Activated B cell treated with CpG ODN at 0.5 μM for 24 hours (primary cell): ENCODE results near the gene PCDHGA1. TPM values are rescaled to one million over a fixed set of nuclear protein-coding genes. Genes with fewer than 3 reads are reported as not detected.

Experiments
- ATAC-seq: fragments of 200-7000 bp; cut with Tn5 transposase; one replicate; pipeline ENCODE4 v1.10.0; 2021; ENCODE audit warnings: low read depth, mild to moderate bottlenecking, moderate library complexity
- CTCF ChIA-PET: fragments of 350-600 bp; sonication (Branson Sonifier 250); formaldehyde crosslinking; loops from one replicate; lab custom pipeline; 2021; ENCODE audit warnings: antibody characterized with exemption; lab: Charles Lee
- POLR2A ChIA-PET: fragments of 350-600 bp; sonication (Branson Sonifier 250); formaldehyde crosslinking; loops from one replicate; lab custom pipeline; 2021; ENCODE audit warnings: antibody characterized with exemption; lab: Charles Lee
- DNase-seq: peaks from one replicate; pipeline ENCODE4 v3.0.0; 2022
- H3K27ac Mint-ChIP-seq: one replicate; pipeline ENCODE4 v1.8.0; 2020; ENCODE audit warnings: mixed read lengths
- H3K27me3 Mint-ChIP-seq: one replicate; pipeline ENCODE4 v1.8.0; 2021; ENCODE audit warnings: mixed read lengths
- H3K36me3 Mint-ChIP-seq: one replicate; pipeline ENCODE4 v1.8.0; 2021; ENCODE audit warnings: low read depth, mixed read lengths
- H3K4me1 Mint-ChIP-seq: one replicate; pipeline ENCODE4 v1.8.0; 2021; ENCODE audit warnings: mixed read lengths
- H3K4me3 Mint-ChIP-seq: one replicate; pipeline ENCODE4 v1.8.0; 2020; ENCODE audit warnings: mild to moderate bottlenecking, mixed read lengths
- H3K9me3 Mint-ChIP-seq: one replicate; pipeline ENCODE4 v1.8.0; 2020; ENCODE audit warnings: mixed read lengths
- intact Hi-C: fragments of 100-400 bp; cut with micrococcal nuclease; formaldehyde crosslinking; loops from one replicate; pipeline ENCODE4 v1.15.1; 2024
- total RNA-seq: library from RNA; stranded (reverse); gene quantifications from 2 replicates; pipeline ENCODE4 v1.2.3, GENCODE V29; 2022
- TF ChIP-seq, protein P1 (sequence below): fragments of 200-600 bp; IDR thresholded peaks from one replicate; pipeline ENCODE4 v1.8.0; 2022; ENCODE audit warnings: antibody characterized with exemption, mild to moderate bottlenecking

PCDHGA1 gene
- total RNA-seq, 1 donor from 2014 or later: 0.29 TPM

DNA sequence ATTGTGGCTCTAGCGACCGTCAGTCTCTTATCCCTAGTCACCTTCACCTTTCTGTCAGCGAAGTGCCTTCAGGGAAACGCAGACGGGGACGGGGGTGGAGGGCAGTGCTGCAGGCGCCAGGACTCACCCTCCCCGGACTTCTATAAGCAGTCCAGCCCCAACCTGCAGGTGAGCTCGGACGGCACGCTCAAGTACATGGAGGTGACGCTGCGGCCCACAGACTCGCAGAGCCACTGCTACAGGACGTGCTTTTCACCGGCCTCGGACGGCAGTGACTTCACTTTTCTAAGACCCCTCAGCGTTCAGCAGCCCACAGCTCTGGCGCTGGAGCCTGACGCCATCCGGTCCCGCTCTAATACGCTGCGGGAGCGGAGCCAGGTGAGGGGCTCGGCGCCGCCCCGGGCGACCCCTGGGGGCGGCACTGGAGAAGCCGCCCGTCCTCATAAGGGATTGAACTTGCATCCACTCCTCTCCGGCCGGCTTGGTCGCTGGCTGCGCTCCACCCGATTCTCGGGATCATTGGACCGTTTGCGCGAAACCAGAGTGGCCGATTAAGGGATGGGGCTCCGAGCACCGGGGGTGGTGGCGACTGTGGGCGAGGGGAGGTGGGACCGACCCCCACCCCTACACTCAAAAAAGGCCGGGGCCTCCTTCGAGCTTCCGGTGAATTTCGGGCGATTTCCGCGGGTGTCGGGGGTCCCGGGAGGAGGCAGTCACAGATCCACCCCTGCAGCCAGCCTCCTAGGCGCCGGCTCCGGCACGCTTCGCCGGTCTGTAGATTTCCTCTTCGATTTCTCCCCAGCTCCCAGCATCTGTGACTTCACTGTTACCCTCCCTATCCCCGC lies 161.2 kb downstream of the PCDHGA1 start:
- TF ChIP-seq, protein P1, sequence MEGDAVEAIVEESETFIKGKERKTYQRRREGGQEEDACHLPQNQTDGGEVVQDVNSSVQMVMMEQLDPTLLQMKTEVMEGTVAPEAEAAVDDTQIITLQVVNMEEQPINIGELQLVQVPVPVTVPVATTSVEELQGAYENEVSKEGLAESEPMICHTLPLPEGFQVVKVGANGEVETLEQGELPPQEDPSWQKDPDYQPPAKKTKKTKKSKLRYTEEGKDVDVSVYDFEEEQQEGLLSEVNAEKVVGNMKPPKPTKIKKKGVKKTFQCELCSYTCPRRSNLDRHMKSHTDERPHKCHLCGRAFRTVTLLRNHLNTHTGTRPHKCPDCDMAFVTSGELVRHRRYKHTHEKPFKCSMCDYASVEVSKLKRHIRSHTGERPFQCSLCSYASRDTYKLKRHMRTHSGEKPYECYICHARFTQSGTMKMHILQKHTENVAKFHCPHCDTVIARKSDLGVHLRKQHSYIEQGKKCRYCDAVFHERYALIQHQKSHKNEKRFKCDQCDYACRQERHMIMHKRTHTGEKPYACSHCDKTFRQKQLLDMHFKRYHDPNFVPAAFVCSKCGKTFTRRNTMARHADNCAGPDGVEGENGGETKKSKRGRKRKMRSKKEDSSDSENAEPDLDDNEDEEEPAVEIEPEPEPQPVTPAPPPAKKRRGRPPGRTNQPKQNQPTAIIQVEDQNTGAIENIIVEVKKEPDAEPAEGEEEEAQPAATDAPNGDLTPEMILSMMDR: no peak
- POLR2A ChIA-PET: interaction anchor here (1.4 to 2.9 kb wide), 2 partner anchors 19 to 21 kb away, joined by 4 to 9 read pairs; no protein-coding TSS in a partner anchor
- H3K9me3 Mint-ChIP-seq: no peaks in the 10 kb centered on the region
- intact Hi-C loops: loop anchor here (1.0 to 2.0 kb wide), 4 partner anchors 7 to 21 kb away; no protein-coding TSS in a partner anchor
- no peak overlapping the region for H3K27ac Mint-ChIP-seq
- peaks cover 18% of the 10 kb centered on the region for H3K4me1 Mint-ChIP-seq
- H3K4me3 Mint-ChIP-seq: peak overlapping the region; percentile 81
- no peaks in the 10 kb centered on the region for H3K36me3 Mint-ChIP-seq
- ATAC-seq (peak; percentile 30), DNase-seq (no peak)
- H3K27me3 Mint-ChIP-seq: peaks cover 44% of the 10 kb centered on the region
- CTCF ChIA-PET: interaction anchor here (0.6 kb wide), 1 partner anchor 42 kb away, joined by 4 read pairs; no protein-coding TSS in a partner anchor

DNA sequence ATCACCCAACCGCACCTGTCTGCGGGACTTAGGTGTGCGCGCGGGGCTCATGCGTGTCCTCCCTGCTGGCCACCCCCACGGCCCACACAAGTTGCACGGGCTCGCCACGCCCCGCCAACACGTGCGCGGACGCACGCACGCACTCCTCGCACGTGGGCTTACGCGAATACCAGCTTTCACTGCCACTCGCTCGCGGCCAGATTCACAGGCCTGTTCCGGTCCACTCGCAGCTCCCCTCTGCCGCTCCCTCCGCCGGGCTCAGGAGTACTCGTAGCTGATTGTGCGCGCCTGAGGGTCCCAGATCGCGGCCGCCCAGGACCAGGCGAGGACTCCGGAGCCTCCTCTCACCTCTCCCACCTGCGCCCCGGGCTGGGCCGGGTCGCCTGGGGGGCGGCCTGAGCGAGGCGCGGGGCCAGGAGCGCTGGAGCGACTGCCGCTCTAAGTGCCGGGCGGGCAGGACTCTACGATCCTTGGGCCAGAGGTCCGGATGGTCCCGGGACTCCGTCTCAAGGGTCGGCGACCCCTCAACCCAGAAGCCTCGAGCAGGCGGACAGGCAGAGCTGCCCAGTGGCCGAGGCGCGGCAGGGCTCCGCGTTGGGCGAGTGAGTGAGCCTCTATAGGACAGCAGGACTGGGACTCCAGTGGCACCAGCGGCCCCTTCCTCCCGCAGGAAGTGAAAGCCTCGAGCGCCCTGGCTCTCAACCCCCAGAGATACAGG lies 162.0 kb downstream of the PCDHGA1 start:
- intact Hi-C loops: loop anchor here (1.0 to 2.0 kb wide), 4 partner anchors 8 to 20 kb away; no protein-coding TSS in a partner anchor
- POLR2A ChIA-PET: interaction anchor here (0.6 to 2.9 kb wide), 5 partner anchors 16 to 30 kb away, joined by 3 to 9 read pairs (median 4); no protein-coding TSS in a partner anchor
- ATAC-seq (peak; percentile 70), DNase-seq (no peak)
- Mint-ChIP-seq H3K36me3 (no peaks in the 10 kb centered on the region), H3K27me3 (peaks cover 38% of the 10 kb centered on the region), H3K4me3 (peak overlapping the region; percentile 81), H3K4me1 (peaks cover 18% of the 10 kb centered on the region), H3K27ac (no peak overlapping the region), H3K9me3 (no peaks in the 10 kb centered on the region)
- CTCF ChIA-PET: interaction anchor here (0.6 to 1.1 kb wide), 3 partner anchors 20 to 72 kb away, joined by 3 to 7 read pairs (median 4); no protein-coding TSS in a partner anchor
- TF ChIP-seq, protein P1: no peak

DNA sequence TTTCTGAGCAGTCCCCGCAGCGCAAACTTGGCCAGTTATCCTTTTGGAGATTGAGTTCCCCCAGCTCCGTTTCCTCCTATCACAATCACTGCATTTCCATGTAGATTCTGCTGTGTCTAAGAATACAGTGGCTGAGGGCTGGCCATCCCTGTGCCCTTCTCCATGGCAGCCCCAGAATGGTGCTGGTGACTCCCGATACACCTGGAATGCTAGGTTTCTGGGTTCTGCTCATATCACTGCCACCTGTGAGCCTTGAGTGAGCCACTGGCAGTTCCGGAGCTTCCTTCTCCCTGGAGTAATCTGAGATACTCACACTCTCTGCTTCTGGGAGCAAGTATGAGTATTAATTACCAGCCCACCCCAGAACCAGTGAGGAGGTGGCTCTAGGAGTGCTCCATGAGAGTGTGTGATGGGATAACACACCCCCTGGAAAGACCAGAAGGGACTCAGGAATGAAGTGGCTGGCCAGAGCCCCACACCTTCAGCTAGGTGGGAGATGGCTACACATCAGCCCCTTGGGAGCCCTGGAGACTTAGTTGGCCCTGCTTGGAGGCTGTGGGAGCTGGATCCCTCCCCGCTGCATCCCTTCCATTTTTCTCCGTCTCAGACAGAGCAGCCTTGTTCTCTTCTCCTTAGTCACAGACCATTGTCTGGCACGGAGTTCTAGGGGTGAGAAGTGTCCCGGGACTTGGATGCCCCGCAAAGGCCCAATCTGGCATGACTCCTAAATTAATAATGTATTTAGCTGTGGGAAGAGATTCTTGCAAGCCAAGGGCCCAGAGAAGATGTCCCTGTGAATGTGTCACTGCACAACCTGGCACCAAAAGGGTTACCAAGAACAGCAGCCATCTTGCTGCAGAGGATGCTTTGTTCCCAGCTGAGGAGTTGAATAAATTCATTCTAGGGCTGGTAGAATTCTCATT lies 163.4 kb downstream of the PCDHGA1 start:
- TF ChIP-seq, protein P1: no peak
- DNase-seq (no peak), ATAC-seq (no peak)
- H3K27ac Mint-ChIP-seq: no peak overlapping the region
- ChIA-PET POLR2A (interaction anchor here (1.1 to 2.9 kb wide), 4 partner anchors 14 to 29 kb away, joined by 3 to 9 read pairs (median 4); no protein-coding TSS in a partner anchor), CTCF (no interaction called here)
- H3K9me3 Mint-ChIP-seq: no peaks in the 10 kb centered on the region
- H3K4me3 Mint-ChIP-seq: no peak overlapping the region
- no peaks in the 10 kb centered on the region for H3K36me3 Mint-ChIP-seq
- intact Hi-C loops: loop anchor here (2.0 kb wide), 1 partner anchor 17 kb away; no protein-coding TSS in a partner anchor
- peaks cover 18% of the 10 kb centered on the region for H3K4me1 Mint-ChIP-seq
- peaks cover 34% of the 10 kb centered on the region for H3K27me3 Mint-ChIP-seq

DNA sequence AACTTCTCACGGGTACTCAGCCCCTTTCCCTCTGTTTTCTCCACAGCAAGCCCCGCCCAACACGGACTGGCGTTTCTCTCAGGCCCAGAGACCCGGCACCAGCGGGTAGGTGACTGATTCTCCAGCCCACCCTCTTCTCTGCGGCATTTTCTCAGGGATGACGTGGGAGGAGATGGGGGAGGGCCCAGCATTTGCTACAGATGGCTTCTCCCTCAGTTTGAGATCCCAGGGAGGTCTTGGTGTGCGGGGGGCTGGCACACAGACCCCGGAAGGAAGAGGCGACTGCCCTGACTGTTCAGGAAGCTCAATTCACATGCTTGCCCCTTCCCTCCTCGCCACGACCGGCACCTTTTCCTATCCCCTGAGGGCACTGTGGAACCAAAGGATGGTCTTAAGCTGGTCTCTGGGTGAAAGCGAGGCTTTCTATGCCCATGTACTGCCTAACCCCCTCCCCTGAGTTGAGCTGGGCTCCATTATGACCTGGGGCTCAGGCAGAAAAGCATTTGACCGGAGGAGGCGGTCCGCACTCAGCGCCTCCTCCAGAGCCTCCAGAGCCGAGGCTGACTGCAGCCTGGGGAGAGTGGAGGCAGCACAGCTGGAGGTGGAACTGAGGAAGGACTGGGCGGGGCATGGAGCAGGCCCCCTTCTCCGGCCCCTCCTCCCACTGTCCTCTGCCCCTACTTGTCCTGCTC lies 164.6 kb downstream of the PCDHGA1 start:
- ChIA-PET CTCF (no interaction called here), POLR2A (no interaction called here)
- intact Hi-C loops: no loop called here
- no peak for DNase-seq
- Mint-ChIP-seq H3K27ac (no peak overlapping the region), H3K4me1 (peaks cover 18% of the 10 kb centered on the region), H3K36me3 (no peaks in the 10 kb centered on the region), H3K4me3 (no peak overlapping the region), H3K9me3 (no peaks in the 10 kb centered on the region), H3K27me3 (peaks cover 27% of the 10 kb centered on the region)
- no peak for ATAC-seq
- TF ChIP-seq, protein P1: no peak
